CD4-positive, alpha-beta T cell treated with Interleukin-15 for 4 hours (primary cell): ENCODE data around the gene TMEM255B.
A peak's percentile ranks its signal among the peaks of the same experiment; 100 is the strongest.

Experiments
- DNase-seq: peaks from one replicate; pipeline ENCODE4 v3.0.0-alpha.2; 2020; ENCODE audit warnings: low spot score

The TMEM255B gene

DNA sequence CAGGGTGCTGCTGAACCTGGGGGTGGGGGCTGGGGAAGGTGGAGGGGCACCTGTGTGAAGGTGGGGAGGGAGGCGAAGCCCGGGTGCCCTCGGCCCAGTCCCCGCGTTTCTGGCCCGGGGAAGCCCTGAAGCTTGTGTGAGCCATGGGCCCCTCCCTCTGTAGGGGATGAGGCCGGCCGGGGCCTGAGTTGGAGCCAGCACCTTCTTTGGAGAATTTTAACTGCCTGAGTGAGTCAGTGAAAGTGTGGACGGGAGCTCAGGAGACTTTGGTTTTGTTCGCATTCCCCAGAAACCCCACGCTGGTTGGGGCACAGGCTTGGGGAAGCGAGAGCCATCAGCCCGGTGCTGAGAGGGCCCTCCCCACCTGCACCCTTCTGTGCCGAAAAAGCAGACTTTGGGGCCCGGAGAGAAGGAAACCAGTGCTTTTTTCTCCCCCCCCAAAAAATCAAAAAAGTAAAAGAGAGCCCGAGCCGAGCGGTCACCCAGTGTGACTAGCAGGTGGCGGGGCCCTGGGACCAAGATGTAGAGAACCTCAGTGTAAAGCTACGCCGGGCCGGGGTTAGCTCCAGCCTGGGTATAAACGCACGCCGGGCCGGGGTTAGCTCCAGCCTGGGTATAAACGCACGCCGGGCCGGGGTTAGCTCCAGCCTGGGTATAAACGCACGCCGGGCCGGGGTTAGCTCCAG lies 45.1 kb downstream of the TMEM255B start:
- no peak for DNase-seq

DNA sequence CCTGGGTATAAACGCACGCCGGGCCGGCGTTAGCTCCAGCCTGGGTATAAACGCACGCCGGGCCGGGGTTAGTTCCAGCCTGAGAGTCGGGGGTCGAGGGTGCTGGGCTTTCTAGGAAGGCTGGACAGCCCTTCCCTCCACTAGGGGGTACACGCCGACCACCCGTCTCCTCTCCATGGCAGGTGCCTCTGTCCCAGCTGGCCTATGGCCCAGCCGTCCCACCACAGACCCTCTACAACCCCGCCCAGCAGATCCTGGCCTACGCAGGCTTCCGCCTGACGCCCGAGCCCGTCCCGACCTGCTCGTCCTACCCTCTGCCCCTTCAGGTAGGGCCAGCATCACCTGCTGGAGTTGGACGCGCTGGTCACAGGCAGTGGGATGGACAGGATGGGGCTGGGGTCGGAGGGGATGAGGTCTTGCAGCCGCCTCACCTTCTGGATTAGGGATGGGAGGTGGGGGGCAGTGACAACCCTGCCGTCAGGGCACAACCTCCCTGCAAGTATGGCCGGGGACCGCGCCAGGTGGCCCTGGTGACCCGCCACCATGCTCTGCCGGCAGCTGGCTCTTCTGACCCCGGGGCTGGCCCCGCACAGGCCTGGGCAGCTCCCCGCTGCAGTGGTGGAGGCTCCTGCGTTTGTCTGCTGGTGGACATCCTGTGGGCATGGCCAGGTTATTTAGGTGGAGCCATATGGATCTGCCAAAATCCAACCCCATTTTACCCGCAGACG lies 45.8 kb downstream of the TMEM255B start:
- no peak for DNase-seq

DNA sequence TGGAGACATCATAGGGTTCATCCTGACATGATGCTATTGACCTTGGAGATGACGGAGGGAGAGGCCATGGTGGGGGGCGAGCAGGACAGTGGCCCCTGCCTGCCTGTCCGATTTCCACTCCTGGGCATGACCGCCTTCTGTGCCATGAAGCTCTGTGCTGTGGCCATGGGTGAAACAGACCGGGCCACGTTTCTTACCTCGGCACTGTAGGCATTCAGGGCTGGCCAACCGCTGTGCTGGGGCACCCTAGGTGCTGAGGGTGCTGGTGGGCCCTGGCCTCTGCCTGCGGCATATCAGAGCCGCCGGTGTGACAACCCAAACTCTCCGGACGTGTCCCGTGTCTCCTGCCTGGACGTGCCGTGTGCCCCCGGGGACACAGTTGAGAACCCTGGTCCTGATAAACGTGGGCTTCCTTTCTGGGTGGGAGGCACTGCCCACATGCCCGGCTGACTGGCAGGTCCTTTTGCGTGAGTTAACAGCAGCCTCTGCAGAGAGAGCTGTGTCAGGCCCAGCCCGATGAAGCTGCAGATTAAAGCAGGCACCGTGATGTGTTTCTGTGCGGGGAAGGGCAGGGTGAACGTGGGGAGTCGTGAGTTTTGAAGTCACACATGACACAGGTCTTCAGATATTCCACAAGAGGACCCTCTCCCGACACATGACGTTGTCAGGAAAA lies 46.5 kb downstream of the TMEM255B start:
- DNase-seq: no peak

DNA sequence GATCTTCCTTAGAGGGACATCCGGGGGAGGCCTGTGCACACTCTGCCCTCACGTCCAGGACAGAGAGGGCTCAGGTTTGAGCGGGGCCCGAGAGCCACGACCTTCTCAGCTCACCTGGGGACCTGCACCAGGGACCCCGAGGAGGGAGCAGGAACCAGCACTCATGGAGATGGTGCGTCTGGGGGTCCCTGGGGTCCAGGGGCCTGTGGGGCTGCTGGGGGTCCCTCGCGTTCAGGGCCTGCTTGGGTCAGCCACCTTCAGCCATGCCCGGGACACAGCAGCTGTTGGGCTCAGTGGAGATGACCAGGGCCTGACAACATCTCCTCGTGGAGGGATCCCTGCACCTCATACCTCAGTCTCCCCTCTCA lies 47.1 kb downstream of the TMEM255B start:
- DNase-seq: no peak

DNA sequence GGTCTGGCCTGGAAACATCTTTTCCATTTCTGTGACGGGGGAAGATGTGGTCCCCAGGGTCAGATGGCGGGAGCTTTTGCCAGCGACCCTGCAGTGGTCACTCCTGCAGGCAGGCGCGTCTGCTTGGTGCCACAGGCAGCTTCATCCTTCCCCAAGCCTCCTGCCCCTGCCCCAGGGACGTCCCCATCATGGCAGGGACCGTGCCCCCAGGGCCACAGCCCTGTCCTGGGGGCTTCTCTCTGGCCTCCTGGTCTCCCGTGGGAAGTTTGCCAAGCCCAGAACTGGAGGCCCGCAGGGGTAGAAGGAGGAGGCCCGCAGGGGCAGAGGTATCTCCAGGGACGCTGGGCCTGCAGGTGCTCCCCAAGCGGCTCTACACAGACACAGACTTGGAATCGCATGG lies 47.5 kb downstream of the TMEM255B start:
- no peak for DNase-seq

DNA sequence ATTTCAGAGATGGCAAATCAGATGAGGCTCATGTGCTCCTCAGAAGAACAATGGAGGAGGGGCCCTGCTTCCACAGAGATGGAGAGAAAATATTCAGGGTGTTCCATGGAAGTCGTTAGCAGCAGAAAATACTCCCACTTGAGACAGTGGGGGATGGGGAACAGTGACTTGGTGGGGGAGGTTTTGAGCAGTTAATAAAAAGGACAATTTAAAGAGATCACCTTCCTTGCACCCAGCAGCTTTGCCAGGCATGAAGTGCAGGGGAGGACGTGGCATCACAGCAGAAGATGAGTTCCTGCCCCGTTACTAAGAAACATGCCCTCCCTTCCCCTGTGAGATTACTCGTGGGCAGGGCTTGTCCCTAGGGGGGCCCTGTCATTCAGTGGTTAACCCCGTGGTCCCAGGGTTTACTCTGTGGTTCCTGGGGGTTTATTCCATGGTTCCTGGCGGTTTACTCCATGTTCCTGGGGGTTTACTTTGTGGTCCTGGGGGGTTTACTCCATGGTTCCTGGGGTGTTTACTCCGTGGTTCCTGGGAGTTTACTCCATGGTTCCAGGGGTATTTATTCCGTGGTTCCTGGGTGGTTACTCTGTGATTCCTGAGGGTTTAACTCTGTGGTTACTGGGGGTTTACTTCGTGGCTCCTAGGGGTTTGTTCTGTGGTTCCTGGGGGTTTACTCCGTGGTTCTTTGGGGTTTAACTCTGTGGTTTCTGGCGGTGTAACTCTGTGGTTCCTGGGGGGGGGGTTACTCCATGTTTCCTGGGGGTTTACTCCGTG lies 49.2 kb downstream of the TMEM255B start:
- DNase-seq: no peak

DNA sequence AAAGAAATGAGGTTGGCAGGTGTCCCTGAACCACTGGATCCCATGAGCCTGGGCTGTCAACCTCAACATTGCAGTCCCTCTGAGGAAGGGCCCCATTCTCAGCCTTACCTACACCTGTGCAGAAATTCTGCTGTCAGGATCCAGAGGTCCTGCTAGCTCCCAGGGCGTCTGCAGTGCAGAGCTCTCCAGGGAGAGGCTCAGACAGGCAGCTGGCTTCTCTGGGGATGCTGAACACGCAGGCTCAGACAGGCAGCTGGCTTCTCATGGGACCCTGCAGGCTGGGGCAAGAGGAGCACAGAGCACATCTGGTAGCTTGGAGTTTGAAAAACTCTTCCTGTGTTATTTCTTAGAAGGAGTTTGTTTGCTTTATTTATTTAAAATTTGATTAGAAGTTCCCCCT lies 50.9 kb downstream of the TMEM255B start:
- DNase-seq: no peak

DNA sequence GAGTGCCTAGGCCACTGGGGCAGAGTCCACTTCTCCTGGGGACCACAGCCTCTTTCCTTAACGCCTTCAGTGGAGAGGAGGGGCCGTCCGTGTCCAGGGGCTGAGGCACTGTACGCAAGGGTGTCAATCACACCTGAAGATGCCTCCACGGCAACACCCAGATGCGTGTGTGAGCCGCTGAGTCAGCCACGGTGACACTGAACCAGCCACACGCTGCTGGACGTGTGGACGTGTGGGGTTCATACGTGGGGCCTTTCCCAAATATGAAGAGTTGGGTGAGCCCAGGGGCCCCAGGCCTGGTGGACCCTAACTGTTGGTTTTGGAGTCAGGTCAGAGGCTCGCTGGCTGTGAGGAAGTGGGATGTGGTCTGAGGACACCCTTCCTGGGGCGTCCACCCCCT lies 51.6 kb downstream of the TMEM255B start:
- DNase-seq: no peak

DNA sequence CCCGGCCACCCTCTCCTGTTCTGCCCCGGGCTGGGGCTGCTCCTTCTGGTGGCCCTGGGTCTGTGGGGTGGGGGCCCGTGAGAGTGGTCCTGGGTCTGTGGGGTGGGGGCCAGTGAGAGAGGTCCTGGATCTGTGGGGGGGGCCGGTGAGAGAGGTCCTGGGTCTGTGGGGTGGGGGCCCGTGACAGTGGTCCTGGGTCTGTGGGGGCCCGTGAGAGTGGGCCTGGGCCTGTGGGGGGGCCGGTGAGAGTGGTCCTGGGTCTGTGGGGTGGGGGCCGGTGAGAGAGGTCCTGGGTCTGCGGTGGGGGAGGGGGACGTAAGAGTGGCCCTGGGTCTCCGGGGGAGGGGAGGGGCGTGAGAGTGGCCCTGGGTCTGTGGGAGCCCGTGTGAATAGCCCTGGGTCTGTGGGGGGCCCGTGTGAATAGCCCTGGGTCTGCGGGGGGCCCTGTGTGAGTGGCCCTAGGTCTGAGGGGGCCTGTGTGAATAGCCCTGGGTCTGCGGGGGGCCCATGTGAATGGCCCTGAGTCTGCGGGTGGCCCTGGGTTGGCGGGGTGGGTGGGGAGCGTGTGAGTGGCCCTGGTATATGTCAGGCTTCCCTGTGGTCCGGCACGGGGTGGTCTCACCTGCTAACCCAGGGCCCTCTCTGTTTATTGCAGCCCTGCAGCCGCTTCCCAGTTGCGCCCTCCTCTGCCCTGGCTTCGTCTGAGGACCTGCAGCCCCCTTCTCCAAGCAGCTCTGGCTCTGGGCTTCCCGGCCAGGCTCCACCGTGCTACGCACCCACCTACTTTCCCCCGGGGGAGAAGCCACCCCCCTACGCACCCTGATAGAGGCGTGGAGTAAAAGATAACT lies 52.3 kb downstream of the TMEM255B start:
- no peak for DNase-seq

DNA sequence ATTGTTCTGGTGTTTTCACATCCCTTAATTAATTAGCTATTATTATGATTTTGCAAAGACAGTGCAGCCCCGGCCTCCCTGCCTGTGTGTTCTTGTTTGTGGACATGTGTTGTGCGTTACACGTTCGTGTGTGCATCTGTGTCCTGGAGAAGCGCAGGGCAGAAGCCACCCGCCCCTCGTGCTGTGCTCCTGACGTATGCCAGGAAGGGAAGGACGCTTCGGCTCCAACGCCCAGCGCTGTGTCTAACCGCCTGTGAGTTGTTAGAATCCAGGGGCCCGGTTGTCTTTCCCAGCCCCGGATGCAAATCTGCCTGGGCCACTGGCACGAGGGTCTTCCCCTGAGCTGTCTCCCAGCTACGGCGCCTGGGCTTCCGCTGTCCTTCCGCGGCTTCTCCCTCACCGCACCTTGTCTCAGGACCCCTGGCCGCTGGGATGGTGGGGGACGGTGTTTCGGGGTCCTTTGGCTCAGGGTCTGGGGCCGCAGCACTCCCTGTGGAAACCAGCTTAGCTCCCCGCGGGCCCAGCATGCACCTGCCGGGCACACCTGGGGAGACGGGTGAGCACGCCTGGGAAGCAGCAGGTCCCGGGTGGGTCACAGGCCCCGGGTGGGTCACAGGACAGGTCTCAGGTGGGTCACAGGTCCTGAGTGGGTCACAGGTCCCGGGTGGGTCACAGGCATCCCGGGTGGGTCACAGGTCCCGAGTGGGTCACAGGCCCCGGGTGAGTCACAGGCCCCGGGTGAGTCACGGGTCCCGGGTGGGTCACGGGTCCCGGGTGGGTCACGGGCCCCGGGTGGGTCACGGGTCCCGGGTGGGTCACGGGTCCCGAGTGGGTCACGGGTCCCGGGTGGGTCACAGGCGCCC lies 53.4 kb downstream of the TMEM255B start:
- no peak for DNase-seq

DNA sequence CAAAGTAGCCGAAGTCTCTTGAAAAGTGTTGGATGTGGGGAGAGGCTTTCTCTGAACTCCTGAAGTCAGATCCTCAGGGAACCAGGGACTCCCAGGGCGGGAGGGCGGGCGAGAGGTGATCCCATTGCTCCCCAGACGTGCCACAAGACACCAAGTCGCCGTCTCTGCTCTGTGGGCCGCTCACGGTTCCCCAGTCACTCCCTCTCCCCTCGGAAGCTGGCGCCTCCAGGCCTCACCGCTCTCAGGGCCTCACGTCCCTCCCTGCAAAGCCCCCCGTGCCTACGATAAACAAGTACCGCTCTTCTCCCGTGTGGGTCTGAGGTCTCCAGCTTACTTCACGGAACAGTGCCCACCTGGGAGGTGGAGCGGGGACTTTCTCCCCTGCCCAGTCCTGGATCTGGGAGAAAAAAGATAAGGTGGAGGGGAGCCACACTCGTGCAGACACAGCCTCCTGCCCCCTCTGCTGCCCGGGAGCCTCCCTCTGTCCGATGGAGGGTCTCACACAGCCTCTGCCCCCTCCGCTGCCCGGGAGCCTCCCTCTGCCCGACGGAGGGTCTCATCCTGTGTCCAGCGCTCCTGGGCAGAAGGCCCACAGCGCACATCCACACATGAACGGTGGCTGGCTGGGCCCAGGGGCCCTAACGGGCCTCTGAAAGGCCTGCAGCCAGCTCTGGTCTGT lies 54.2 kb downstream of the TMEM255B start:
- DNase-seq: no peak

DNA sequence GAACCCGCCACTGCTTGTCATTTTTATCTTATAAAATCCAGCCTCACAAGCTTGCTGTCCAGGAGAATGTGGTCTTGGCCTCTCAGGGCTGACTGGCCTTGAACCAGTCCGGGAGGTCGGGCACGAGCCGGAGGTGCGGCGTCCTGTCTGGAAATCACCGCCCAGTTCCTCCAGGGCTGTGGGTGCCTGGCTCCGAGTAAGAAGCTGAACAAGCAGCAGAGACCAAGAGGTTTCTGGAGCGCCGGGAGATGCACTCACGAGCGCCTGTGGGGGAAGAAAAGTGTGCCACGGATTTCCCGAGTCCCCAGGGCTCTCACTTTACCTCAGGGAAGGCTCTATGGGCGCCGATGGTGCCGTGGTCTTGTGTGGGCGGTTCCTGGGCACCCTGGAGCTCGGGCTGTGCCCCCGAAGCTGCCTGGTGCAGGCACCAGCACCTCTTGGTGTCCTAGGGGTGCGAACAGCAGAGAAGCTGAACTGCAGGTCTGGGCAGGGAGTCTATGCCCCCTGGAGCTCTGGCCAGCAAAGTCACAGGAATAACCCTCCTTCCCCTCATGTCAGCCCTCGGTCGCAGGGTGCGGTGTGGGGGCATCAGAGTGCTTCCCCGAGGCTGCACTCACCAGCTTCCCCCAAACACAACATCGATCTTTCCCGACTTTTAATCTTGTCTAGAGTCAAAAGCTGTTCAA lies 54.9 kb downstream of the TMEM255B start:
- no peak for DNase-seq

DNA sequence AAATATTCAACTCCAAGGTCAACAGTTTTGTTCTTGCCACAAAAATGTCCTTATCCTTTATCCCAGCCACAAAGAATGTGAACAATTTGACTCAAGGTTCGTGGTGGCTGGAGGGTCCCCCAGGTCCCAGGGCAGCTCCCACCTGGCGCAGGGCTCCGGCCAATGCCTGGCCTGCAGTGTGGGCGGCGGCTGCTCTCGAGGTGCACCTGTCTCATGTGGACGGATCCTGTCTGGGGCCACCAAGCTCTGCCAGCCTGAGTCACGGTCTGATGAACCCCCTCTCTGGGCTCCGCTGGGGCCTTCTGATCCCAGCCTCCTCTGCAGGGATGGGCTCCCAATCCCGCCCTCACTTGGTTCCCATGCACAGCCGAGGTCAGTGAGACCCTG lies 55.4 kb downstream of the TMEM255B start:
- no peak for DNase-seq

DNA sequence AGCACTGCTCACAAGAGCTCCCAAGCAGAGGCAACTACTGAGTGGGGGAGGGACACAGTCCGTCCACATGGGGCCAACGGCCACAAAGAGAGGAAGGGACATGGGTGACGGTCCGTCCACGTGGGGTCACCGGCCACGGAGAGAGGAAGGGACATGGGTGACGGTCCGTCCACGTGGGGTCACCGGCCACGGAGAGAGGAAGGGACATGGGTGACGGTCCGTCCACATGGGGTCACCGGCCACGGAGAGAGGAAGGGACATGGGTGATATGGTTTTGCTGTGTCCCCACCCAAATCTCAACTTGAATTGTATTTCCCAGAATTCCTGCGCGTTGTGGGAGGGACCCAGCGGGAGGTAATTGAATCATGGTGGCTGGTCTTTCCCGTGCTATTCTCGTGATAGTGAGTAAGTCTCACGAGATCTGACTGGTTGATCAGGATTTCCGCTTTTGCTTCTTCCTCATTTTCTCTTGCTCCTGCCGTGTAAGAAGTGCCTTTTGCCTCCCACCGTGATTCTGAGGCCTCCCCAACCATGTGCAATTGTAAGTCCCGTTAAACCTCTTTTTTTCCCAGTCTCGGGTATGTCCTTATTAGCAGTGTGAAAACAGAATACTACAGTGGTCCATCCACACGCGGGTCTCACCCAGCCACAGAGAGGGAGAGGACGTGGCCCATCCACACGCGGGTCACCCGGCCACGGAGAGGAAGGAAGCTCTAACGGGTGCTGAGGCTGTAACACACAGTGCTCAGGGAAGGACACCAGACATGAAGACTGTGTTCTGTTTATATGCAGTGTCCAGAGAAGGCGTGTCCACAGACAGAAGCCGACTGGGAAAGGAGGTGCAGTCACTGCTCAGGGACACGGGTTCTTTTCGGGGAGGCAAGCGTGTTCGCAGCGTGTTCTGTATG lies 56.4 kb downstream of the TMEM255B start:
- peak; percentile 28 for DNase-seq

DNA sequence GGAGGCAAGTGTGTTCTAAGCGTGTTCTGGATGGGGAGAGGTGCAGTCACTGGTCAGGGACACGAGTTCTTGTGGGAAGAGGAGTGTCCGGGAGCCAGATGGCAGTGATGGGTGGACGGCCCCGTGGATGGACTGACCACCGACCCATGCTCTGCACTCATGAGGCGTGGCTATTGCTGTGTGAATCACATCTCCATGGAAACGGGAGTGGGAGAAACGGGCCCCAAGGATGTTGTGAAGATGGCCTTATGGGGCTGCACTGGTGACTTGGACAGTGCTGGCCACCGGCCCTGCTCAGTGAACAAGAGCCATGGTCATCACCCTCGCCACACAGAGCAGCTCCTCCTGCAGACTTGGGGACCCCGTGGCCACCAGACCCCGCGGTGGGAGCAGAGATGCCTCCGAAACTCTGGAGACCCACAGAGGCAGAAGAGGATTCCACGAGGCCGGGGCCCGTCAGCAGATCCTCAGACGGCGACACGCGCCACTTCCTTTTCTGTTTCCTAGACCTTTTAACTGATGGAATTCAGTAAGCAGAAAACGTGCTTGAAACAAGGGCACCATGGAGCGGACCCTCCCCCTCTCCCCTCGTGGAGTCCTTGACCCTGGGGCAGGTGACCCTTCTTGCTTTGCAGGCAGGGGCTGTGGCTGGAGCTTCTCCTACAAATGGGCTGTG lies 57.4 kb downstream of the TMEM255B start:
- DNase-seq: no peak

DNA sequence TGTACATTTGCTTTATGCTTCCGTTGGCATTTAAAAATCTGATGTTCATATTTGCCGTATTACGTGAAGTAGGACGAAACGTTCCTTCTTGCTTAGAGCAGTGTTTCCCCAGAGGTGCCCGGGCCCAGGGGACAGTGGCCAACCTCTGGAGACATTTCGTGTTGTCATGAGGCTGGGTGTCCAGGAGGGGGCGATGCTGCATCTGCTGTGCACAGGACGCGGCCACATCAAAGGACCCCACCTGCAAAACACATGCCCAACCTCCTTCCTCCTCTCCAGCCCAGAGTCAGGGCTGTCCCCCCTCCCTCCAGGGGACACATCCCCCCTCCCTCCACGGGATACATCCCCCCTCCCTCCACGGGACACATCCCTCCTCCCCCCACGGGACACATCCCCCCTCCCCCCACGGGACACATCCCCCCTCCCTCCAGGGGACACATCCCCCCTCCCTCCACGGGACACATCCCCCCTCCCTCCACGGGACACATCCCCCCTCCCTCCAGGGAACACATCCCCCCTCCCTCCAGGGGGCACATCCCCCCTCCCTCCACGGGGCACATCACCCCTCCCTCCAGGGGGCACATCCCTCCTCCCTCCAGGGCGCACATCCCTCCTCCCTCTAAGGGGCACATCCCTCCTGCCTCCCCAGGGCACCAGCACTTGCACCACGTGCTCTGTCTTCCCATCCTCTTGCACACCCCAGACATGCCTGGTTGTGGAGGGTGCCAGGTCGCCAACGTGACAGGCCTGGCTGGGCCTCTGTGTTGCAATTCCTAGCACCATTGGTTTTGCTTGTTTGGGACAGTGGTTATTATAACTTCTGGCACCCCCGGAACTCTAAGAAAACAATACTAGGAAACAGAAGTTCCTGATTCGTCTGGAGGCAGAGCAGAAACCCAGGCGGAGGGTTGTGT lies 58.2 kb downstream of the TMEM255B start:
- peak; percentile 83 for DNase-seq
